Measurements from ENCODE around the gene PHKB. TPM values are rescaled to one million over a fixed set of nuclear protein-coding genes. Genes with fewer than 3 reads are reported as not detected.

The PHKB gene
- total RNA-seq, 1 donor from 2014 or later, result 25.9 TPM

GRCh38 chr16:47646914-47647313 lies 185.8 kb downstream of the PHKB start:
- DNase-seq (ENCODE audit: low read depth), result no peak
- H3K4me3 ChIP-seq (ENCODE audit: low read depth, low read length), result no peak overlapping the region
- no peak for TF ChIP-seq CTCF (conservative IDR thresholded peaks at IDR 0.05; ENCODE audit: low read depth, low read length)

GRCh38 chr16:47657032-47657431 lies 195.9 kb downstream of the PHKB start:
- no peak for TF ChIP-seq CTCF (conservative IDR thresholded peaks at IDR 0.05; ENCODE audit: low read depth, low read length)

GRCh38 chr16:47657977-47658376 lies 196.8 kb downstream of the PHKB start:
- H3K4me3 ChIP-seq (ENCODE audit: low read depth, low read length), result no peak overlapping the region
- no peak for DNase-seq (ENCODE audit: low read depth)
- no peak for TF ChIP-seq CTCF (conservative IDR thresholded peaks at IDR 0.05; ENCODE audit: low read depth, low read length)

More at GRCh38 chr16:47657032-47657431, 195.9 kb downstream of the PHKB start:
- no peak for DNase-seq (ENCODE audit: low read depth)
- H3K4me3 ChIP-seq (ENCODE audit: low read depth, low read length), result no peak overlapping the region

GRCh38 chr16:47660540-47660939 lies 199.4 kb downstream of the PHKB start:
- H3K4me3 ChIP-seq (ENCODE audit: low read depth, low read length), result no peak overlapping the region
- DNase-seq (ENCODE audit: low read depth), result no peak
- no peak for TF ChIP-seq CTCF (conservative IDR thresholded peaks at IDR 0.05; ENCODE audit: low read depth, low read length)

- no peak for TF ChIP-seq CTCF (conservative IDR thresholded peaks at IDR 0.05; ENCODE audit: low read depth, low read length)
- no peak for DNase-seq (ENCODE audit: low read depth)
- H3K4me3 ChIP-seq (ENCODE audit: low read depth, low read length), result no peak overlapping the region
These were observed 203.7 kb downstream of the PHKB start for GRCh38 chr16:47664653-47665325.

- H3K4me3 ChIP-seq (ENCODE audit: low read depth, low read length), result no peak overlapping the region
- DNase-seq (ENCODE audit: low read depth), result no peak
- no peak for TF ChIP-seq CTCF (conservative IDR thresholded peaks at IDR 0.05; ENCODE audit: low read depth, low read length)
These were observed 205.3 kb downstream of the PHKB start for GRCh38 chr16:47666434-47666833.

- DNase-seq (ENCODE audit: low read depth), result no peak
- no peak overlapping the region for H3K4me3 ChIP-seq (ENCODE audit: low read depth, low read length)
- no peak for TF ChIP-seq CTCF (conservative IDR thresholded peaks at IDR 0.05; ENCODE audit: low read depth, low read length)
These were observed 206.8 kb downstream of the PHKB start for GRCh38 chr16:47667956-47668355.

Data from epithelial cell of proximal tubule (primary cell).